Pulmonary artery endothelial cell (primary cell): ENCODE data around the gene KLHL29. TPM values are rescaled to one million over a fixed set of nuclear protein-coding genes. Genes with fewer than 3 reads are reported as not detected.

Experiments
- DNase-seq: peaks from one replicate; pipeline ENCODE4 v3.0.0-alpha.2; 2011; ENCODE audit warnings: low read depth, low spot score
- total RNA-seq: library from RNA; depleted of rRNA; stranded (reverse); fragments of >200 nt; gene quantifications from 2 replicates; pipeline ENCODE4 v1.2.3, GENCODE V29; 2014

Gene KLHL29
- total RNA-seq, 1 donor from 2014 or later, result 4.2 TPM

GRCh38 chr2:23690421-23691105 lies 305.6 kb downstream of the KLHL29 start:
- no peak for DNase-seq

- no peak for DNase-seq
These were observed 306.1 kb downstream of the KLHL29 start for GRCh38 chr2:23691106-23691470.

- no peak for DNase-seq
These were observed 306.6 kb downstream of the KLHL29 start for GRCh38 chr2:23691565-23691964.

- no peak for DNase-seq
These were observed 307.3 kb downstream of the KLHL29 start for GRCh38 chr2:23692263-23692662.

- DNase-seq, result no peak
These were observed 308.0 kb downstream of the KLHL29 start for GRCh38 chr2:23692851-23693605.

- no peak for DNase-seq
These were observed 308.6 kb downstream of the KLHL29 start for GRCh38 chr2:23693606-23693951.

- DNase-seq, result no peak
These were observed 309.4 kb downstream of the KLHL29 start for GRCh38 chr2:23694058-23695045.

- no peak for DNase-seq
These were observed 310.4 kb downstream of the KLHL29 start for GRCh38 chr2:23695214-23695889.

- no peak for DNase-seq
These were observed 311.1 kb downstream of the KLHL29 start for GRCh38 chr2:23695890-23696751.

GRCh38 chr2:23696752-23697045 lies 311.7 kb downstream of the KLHL29 start:
- DNase-seq, result no peak

- DNase-seq, result no peak
These were observed 312.5 kb downstream of the KLHL29 start for GRCh38 chr2:23697256-23698075.

GRCh38 chr2:23698116-23698693 lies 313.2 kb downstream of the KLHL29 start:
- no peak for DNase-seq

GRCh38 chr2:23698721-23699579 lies 314.0 kb downstream of the KLHL29 start:
- peak; percentile 22 for DNase-seq

- no peak for DNase-seq
These were observed 314.6 kb downstream of the KLHL29 start for GRCh38 chr2:23699580-23699925.

GRCh38 chr2:23700627-23701026 lies 315.6 kb downstream of the KLHL29 start:
- no peak for DNase-seq

- DNase-seq, result no peak
These were observed 318.1 kb downstream of the KLHL29 start for GRCh38 chr2:23703037-23703582.

- no peak for DNase-seq
These were observed 318.8 kb downstream of the KLHL29 start for GRCh38 chr2:23703583-23704385.
